Trophoblast cell (in vitro differentiated cells and primary cell): ENCODE measurements around the gene VPS26C.
A peak's percentile ranks its signal among the peaks of the same experiment; 100 is the strongest.

Source experiments
- DNase-seq, 2 donors: peaks; one replicate each; pipeline ENCODE4 v3.0.0-alpha.2; 2016
- H2AFZ ChIP-seq: 2 replicates; pipeline ENCODE4 v1.6.1; 2013; ENCODE audit warnings: low read length, moderate library complexity, mild to moderate bottlenecking; ENCODE audit not compliant: insufficient read depth, poor library complexity
- H2AK5ac ChIP-seq: 2 replicates; pipeline ENCODE4 v1.6.1; 2013; ENCODE audit warnings: mild to moderate bottlenecking, low read length
- H2BK120ac ChIP-seq: 2 replicates; pipeline ENCODE4 v1.6.1; 2013; ENCODE audit warnings: low read length, mild to moderate bottlenecking, moderate library complexity; ENCODE audit not compliant: insufficient read depth, poor library complexity
- H2BK12ac ChIP-seq: 2 replicates; pipeline ENCODE4 v1.6.1; 2013; ENCODE audit warnings: mild to moderate bottlenecking, low read length, moderate library complexity
- H2BK5ac ChIP-seq: 2 replicates; pipeline ENCODE4 v1.6.1; 2013; ENCODE audit warnings: low read length, low read depth, moderate library complexity, mild to moderate bottlenecking; ENCODE audit not compliant: poor library complexity
- H3K14ac ChIP-seq: 2 replicates; pipeline ENCODE4 v1.6.1; 2013; ENCODE audit warnings: mild to moderate bottlenecking, low read length
- H3K18ac ChIP-seq: 2 replicates; pipeline ENCODE4 v1.6.1; 2013; ENCODE audit warnings: mild to moderate bottlenecking, low read length
- H3K23ac ChIP-seq: 2 replicates; pipeline ENCODE4 v1.6.1; 2013; ENCODE audit warnings: low read length
- H3K27ac ChIP-seq: 2 replicates; pipeline ENCODE4 v1.5.1; 2013; ENCODE audit warnings: low read depth, mild to moderate bottlenecking, inconsistent platforms, low read length, moderate library complexity
- H3K27me3 ChIP-seq: 2 replicates; pipeline ENCODE4 v1.6.1; 2013; ENCODE audit warnings: inconsistent platforms, mild to moderate bottlenecking, low read length, moderate library complexity; ENCODE audit not compliant: insufficient read depth
- H3K36me3 ChIP-seq, 2 experiments: 1 replicate in 1 of 2; 2 replicates in 1 of 2; pipeline ENCODE4 v1.6.1; 2013; ENCODE audit warnings: low read length in 2 of 2, mild to moderate bottlenecking in 2 of 2, moderate library complexity in 1 of 2; ENCODE audit not compliant: insufficient read depth in 2 of 2, control insufficient read depth in 1 of 2
- H3K4ac ChIP-seq: 2 replicates; pipeline ENCODE4 v1.6.1; 2013; ENCODE audit warnings: low read depth, mild to moderate bottlenecking, low read length, moderate library complexity
- H3K4me1 ChIP-seq, 2 experiments: 1 replicate in 1 of 2; 2 replicates in 1 of 2; pipeline ENCODE4 v1.6.1; 2013; ENCODE audit warnings: low read length in 2 of 2, mild to moderate bottlenecking in 2 of 2, moderate library complexity in 1 of 2; ENCODE audit not compliant: insufficient read depth in 2 of 2, control insufficient read depth in 1 of 2
- H3K4me2 ChIP-seq: 2 replicates; pipeline ENCODE4 v1.6.1; 2013; ENCODE audit warnings: inconsistent platforms, mild to moderate bottlenecking, low read length, moderate library complexity
- H3K4me3 ChIP-seq: 2 replicates; pipeline ENCODE4 v1.5.1; 2013; ENCODE audit warnings: mild to moderate bottlenecking, low read depth, low read length, inconsistent platforms
- H3K79me1 ChIP-seq: one replicate; pipeline ENCODE4 v1.6.1; 2013; ENCODE audit warnings: low read length
- H3K79me2 ChIP-seq: 2 replicates; pipeline ENCODE4 v1.6.1; 2013; ENCODE audit warnings: low read length, mild to moderate bottlenecking; ENCODE audit not compliant: control insufficient read depth, insufficient read depth, poor library complexity
- H3K9ac ChIP-seq: 2 replicates; pipeline ENCODE4 v1.6.1; 2013; ENCODE audit warnings: mild to moderate bottlenecking, low read length
- H3K9me3 ChIP-seq: 2 replicates; pipeline ENCODE4 v1.6.1; 2013; ENCODE audit warnings: low read depth, mild to moderate bottlenecking, control low read depth, inconsistent platforms, low read length; ENCODE audit not compliant: insufficient read depth
- H4K12ac ChIP-seq: 2 replicates; pipeline ENCODE4 v1.6.1; 2013; ENCODE audit warnings: low read depth, mild to moderate bottlenecking, low read length, moderate library complexity
- H4K8ac ChIP-seq: 2 replicates; pipeline ENCODE4 v1.6.1; 2013; ENCODE audit warnings: low read depth, mild to moderate bottlenecking, low read length, moderate library complexity
- H4K91ac ChIP-seq: one replicate; pipeline ENCODE4 v1.6.1; 2013; ENCODE audit warnings: low read depth, mild to moderate bottlenecking, low read length, moderate library complexity
- WGBS: extraction: QIAGEN DNeasy Blood & Tissue Kit; methylation state at CpG from one replicate; pipeline ENCODE4 v1.1.7; 2013; ENCODE audit warnings: missing lambda C conversion rate; ENCODE audit not compliant: insufficient read length, insufficient coverage; ENCODE audit errors: extremely low coverage; 5-methylcytosine and 5-hydroxymethylcytosine counted together

The VPS26C gene

GRCh38 chr21:37183749-37184148 lies 83.4 kb downstream of the VPS26C start:
- Histone ChIP-seq H3K36me3 (peaks cover 6 to 28% of the 10 kb centered on the region in 2 experiments), H3K4me1 (no peaks in the 10 kb centered on the region), H4K91ac (no peak overlapping the region), H2BK12ac (no peak overlapping the region), H2BK5ac (no peak overlapping the region), H3K4me3 (no peak overlapping the region), H4K12ac (no peak overlapping the region), H3K27ac (no peak overlapping the region), H2BK120ac (no peak overlapping the region), H3K4me2 (no peak overlapping the region), H3K23ac (no peak overlapping the region), H3K18ac (no peak overlapping the region), H3K27me3 (no peaks in the 10 kb centered on the region), H3K4ac (no peak overlapping the region), H3K79me2 (no peaks in the 10 kb centered on the region), H4K8ac (no peak overlapping the region), H3K14ac (no peak overlapping the region), H2AFZ (no peak overlapping the region), H3K9ac (no peak overlapping the region), H3K79me1 (no peaks in the 10 kb centered on the region), H3K9me3 (no peaks in the 10 kb centered on the region), H2AK5ac (no peak overlapping the region)
- DNase-seq, result no peak
- no CpG with 5 or more reads among the region's 3 CpGs for WGBS

- Histone ChIP-seq H3K27me3 (no peaks in the 10 kb centered on the region), H4K12ac (no peak overlapping the region), H3K27ac (no peak overlapping the region), H3K14ac (no peak overlapping the region), H2AK5ac (no peak overlapping the region), H3K79me1 (no peaks in the 10 kb centered on the region), H3K4ac (no peak overlapping the region), H2BK5ac (no peak overlapping the region), H2AFZ (no peak overlapping the region), H3K79me2 (no peaks in the 10 kb centered on the region), H4K8ac (no peak overlapping the region), H3K4me1 (no peaks in the 10 kb centered on the region), H3K4me3 (no peak overlapping the region), H3K23ac (no peak overlapping the region), H3K18ac (peak overlapping the region; percentile 35), H4K91ac (no peak overlapping the region), H3K36me3 (peaks cover 8 to 28% of the 10 kb centered on the region in 2 experiments), H2BK12ac (no peak overlapping the region), H3K9me3 (no peaks in the 10 kb centered on the region), H3K4me2 (no peak overlapping the region), H3K9ac (peak overlapping the region; percentile 61), H2BK120ac (no peak overlapping the region)
- DNase-seq, result no peak
- WGBS, result no CpG with 5 or more reads among the region's 6 CpGs
These were observed 84.9 kb downstream of the VPS26C start for GRCh38 chr21:37182222-37182621.

GRCh38 chr21:37181059-37181458 lies 86.1 kb downstream of the VPS26C start:
- peaks cover 3 to 7% of the 10 kb centered on the region in 2 experiments for H3K4me1 ChIP-seq

GRCh38 chr21:37176716-37177115 lies 90.4 kb downstream of the VPS26C start:
- Histone ChIP-seq H4K8ac (no peak overlapping the region), H2BK5ac (no peak overlapping the region), H2AK5ac (no peak overlapping the region), H2BK120ac (no peak overlapping the region), H3K9me3 (no peaks in the 10 kb centered on the region), H3K4ac (no peak overlapping the region), H3K79me2 (no peaks in the 10 kb centered on the region), H3K14ac (no peak overlapping the region), H3K4me1 (peaks cover 3 to 7% of the 10 kb centered on the region in 2 experiments), H3K4me2 (no peak overlapping the region), H4K91ac (no peak overlapping the region), H3K27ac (no peak overlapping the region), H4K12ac (no peak overlapping the region), H3K79me1 (no peaks in the 10 kb centered on the region), H3K18ac (no peak overlapping the region), H2AFZ (no peak overlapping the region), H2BK12ac (no peak overlapping the region), H3K36me3 (peaks cover 11 to 31% of the 10 kb centered on the region in 2 experiments), H3K4me3 (no peak overlapping the region), H3K27me3 (no peaks in the 10 kb centered on the region), H3K9ac (no peak overlapping the region), H3K23ac (no peak overlapping the region)
- no CpG with 5 or more reads among the region's 5 CpGs for WGBS
- peak; percentile 77 to 81 for DNase-seq

More at GRCh38 chr21:37181059-37181458, 86.1 kb downstream of the VPS26C start:
- Histone ChIP-seq H3K79me2 (no peaks in the 10 kb centered on the region), H4K91ac (no peak overlapping the region), H4K12ac (no peak overlapping the region), H3K4me2 (no peak overlapping the region), H3K4ac (no peak overlapping the region), H3K23ac (no peak overlapping the region), H4K8ac (no peak overlapping the region), H3K14ac (no peak overlapping the region), H3K9ac (no peak overlapping the region), H3K9me3 (no peaks in the 10 kb centered on the region), H3K79me1 (no peaks in the 10 kb centered on the region), H2BK12ac (no peak overlapping the region), H3K27me3 (no peaks in the 10 kb centered on the region), H2AK5ac (no peak overlapping the region), H3K27ac (no peak overlapping the region), H2AFZ (no peak overlapping the region), H3K4me3 (no peak overlapping the region), H2BK5ac (no peak overlapping the region), H3K18ac (no peak overlapping the region), H3K36me3 (peaks cover 12 to 28% of the 10 kb centered on the region in 2 experiments), H2BK120ac (no peak overlapping the region)
- no peak for DNase-seq
- no CpG with 5 or more reads among the region's 3 CpGs for WGBS
